ENCODE data around the gene UVSSA.

The UVSSA gene

GRCh38 chr4:1400191-1400805 is 53.3 kb downstream of the UVSSA start:
- DNase-seq: no peak

- DNase-seq: no peak
These were observed 53.9 kb downstream of the UVSSA start for GRCh38 chr4:1400831-1401408.

- DNase-seq: no peak
These were observed 54.5 kb downstream of the UVSSA start for GRCh38 chr4:1401409-1402020.

GRCh38 chr4:1402021-1402515 is 55.1 kb downstream of the UVSSA start:
- DNase-seq: no peak

GRCh38 chr4:1402516-1403091 is 55.6 kb downstream of the UVSSA start:
- DNase-seq: no peak

GRCh38 chr4:1403177-1403583 is 56.2 kb downstream of the UVSSA start:
- DNase-seq: no peak

GRCh38 chr4:1403591-1404572 is 56.9 kb downstream of the UVSSA start:
- DNase-seq: no peak

- no peak for DNase-seq
These were observed 57.7 kb downstream of the UVSSA start for GRCh38 chr4:1404573-1405253.

GRCh38 chr4:1405254-1405635 is 58.2 kb downstream of the UVSSA start:
- no peak for DNase-seq

GRCh38 chr4:1405636-1406393 is 58.8 kb downstream of the UVSSA start:
- DNase-seq: no peak

- DNase-seq: no peak
These were observed 59.5 kb downstream of the UVSSA start, which contains the start of gene NKX1-1 for GRCh38 chr4:1406394-1406980. NKX1-1 (minus strand) TSS chr4:1406442; CDS start chr4:1406442, 0 bp downstream.

GRCh38 chr4:1406981-1407656 is 60.1 kb downstream of the UVSSA start:
- DNase-seq: no peak

GRCh38 chr4:1407657-1408333 is 60.8 kb downstream of the UVSSA start:
- no peak for DNase-seq

GRCh38 chr4:1408418-1408817 is 61.4 kb downstream of the UVSSA start:
- no peak for DNase-seq

GRCh38 chr4:1409079-1409478 is 62.1 kb downstream of the UVSSA start:
- DNase-seq: no peak

- DNase-seq: no peak
These were observed 62.8 kb downstream of the UVSSA start for GRCh38 chr4:1409491-1410425.

GRCh38 chr4:1410491-1411325 is 63.7 kb downstream of the UVSSA start:
- DNase-seq: no peak

Measured in kidney glomerular epithelial cell (primary cell).